ENCODE data around the gene KRTAP5-7.
"Not testable (repeated sequence)": the region's sequence is repeated elsewhere in the genome, so short reads cannot be mapped to it uniquely, and the experiment has no call there.

KRTAP5-7 gene

GRCh38 chr11:71496421-71496820, 30.6 kb upstream of the KRTAP5-7 start:
- no peak for DNase-seq

DNA sequence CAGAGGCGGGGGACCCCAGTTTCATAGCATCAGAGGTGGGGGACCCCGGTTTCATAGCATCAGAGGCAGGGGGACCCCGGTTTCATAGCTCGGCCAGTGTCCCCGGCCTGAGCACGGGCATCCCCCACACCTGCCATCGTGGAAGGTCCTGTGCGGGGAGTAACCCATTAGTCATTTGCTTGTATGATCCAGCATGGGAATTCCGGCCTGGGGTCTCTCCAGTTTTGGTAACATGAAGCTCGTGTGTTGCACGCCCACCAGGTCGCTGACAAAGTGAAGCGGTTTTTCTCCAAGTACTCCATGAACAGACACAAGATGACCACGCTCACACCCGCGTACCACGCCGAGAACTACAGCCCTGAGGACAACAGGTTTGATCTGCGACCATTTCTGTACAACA, 29.0 kb upstream of the KRTAP5-7 start:
- no peak for DNase-seq

DNA sequence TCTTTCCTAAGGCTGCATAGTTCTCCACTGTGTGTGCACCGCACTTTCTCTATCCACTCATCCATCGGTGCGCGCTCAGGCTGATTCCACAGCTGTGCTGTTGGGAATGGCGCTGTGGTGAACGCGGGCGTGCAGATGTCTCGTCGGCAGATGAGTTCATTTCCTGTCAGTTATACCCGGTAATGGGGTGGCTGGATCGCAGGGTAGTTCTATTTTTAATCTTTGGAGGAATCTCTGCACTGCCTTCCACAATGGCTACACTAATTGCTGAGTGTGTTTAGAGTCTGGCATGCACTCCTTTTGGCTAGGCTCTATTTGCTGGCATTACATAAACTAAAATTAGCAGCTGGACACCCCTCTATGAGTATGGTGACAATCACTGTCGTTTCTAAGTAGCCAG, 27.9 kb upstream of the KRTAP5-7 start:
- peak; percentile 29 for DNase-seq

DNA sequence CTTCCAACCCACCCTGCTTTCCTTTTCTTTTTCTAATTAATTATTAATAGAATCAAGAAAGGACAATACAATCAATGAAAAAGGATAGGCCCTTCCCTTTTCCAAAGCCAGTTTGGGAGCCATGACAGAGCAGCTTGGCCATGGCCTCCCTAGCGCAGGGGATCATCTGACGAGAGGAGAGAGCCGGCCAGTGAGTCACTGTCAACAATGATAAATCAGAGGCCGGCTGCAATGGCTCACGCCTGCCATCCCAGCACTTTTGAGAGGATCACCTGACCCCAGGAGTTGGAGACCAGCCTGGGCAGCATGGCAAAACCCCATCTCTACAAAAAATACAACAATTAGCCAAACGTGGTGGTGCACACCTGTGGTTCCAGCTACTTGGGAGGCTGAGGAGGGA, 27.5 kb upstream of the KRTAP5-7 start:
- DNase-seq, result no peak

DNA sequence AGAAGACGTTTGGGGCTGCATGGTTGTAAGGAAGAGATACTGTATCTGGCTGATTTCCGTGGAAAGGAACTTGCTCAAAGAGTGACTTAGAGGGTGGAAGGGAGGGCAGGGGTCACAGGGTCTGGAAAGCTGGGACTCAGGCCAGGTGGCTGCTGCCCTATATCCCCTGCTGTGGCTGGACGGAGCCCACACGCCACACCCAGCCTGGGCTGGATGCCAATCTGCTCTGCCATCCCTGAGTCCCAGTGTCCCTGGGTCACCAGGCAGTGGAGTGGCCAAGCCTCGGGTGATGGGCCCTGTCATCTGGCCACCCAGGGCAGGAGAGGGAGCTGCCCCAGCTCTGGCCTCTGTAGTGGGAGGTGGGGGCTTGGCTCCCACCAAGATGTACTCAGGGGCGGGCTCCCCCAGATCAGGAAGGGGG, 26.5 kb upstream of the KRTAP5-7 start:
- DNase-seq, result peak; percentile 34

- no peak for DNase-seq
Measured at GRCh38 chr11:71501071-71501985, 25.7 kb upstream of the KRTAP5-7 start.

DNA sequence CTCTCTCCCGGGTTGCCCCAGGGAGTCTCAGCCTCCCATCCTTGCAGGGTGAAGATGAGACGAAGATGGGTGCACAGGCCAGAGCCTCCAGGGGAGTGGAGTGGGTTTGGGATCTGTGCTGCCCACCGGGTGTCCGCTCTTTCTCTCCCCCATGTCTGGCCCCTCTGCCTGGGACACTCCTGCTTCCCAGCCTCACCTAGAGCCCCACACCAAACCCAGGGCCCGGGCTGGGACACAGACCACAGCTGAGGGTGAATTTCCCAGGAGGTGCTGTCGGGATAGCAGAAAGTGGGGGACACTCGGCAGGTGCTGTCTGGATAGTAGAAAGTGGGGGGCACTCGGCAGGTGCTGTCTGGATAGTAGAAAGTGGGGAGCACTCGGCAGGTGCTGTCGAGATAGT, 25.0 kb upstream of the KRTAP5-7 start:
- no peak for DNase-seq

DNA sequence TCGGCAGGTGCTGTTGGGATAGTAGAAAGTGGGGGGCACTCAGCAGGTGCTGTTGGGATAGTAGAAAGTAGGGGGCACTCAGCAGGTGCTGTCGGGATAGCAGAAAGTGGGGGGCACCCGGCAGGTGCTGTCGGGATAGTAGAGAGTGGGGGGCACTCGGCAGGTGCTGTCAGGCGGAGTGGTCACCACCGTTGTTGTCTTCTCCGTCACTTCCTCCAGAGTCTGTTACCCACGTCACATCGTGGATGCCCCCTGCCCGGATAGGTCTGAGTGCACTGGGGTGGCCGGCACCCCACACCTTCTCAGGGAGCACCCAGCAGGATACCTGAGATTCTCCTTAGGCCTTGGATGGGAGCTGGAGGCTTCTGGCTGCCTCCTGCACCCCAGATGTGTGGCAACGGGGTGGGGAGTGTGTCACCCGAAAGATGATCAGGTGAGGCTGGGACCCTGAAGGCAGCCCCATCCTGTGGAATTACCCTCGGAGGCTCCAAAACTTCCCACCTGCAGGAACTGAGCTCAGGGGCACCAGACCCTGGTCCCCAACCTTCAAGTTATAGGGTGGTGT, 24.1 kb upstream of the KRTAP5-7 start:
- no peak for DNase-seq

DNA sequence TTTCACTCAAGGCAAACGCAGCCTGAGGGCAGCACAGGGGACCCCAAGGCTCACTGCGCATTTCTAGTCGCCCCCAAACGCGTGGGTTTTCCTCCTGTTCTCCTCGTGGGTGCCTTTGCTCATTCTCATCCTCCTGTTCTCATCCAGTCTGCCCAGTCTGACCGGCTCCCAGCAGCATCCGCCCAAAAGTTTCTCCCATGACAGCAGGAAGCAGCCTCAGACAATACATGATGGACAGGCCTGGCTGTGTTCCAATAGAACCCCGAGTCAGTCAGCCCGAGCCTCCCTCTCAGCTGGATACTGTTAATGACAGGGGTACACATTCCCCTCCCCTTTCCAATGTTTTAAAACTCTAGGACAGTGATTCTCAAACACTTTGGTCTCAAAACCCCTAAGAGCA, 22.5 kb upstream of the KRTAP5-7 start:
- DNase-seq, result peak; percentile 82

GRCh38 chr11:71505001-71505400, 22.1 kb upstream of the KRTAP5-7 start:
- peak; percentile 11 for DNase-seq

DNA sequence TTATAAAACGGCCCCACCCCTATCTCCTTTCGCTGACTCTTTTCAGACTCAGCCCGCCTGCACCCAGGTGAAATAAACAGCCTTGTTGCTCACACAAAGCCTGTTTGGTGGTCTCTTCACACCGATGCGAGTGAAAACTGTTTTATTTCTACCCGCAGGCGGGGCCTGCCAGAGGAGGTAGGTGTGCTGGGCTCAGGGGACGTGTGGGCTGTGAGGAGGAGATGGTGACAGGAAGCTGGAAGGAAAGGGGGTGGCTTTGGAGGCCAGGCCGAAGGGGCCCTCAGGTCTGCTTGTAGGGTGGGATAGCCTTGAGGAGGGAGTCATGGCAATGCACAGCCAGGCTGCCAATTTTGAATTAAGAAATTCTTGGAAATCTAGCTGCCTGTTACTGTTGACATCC, 21.3 kb upstream of the KRTAP5-7 start:
- DNase-seq, result no peak

DNA sequence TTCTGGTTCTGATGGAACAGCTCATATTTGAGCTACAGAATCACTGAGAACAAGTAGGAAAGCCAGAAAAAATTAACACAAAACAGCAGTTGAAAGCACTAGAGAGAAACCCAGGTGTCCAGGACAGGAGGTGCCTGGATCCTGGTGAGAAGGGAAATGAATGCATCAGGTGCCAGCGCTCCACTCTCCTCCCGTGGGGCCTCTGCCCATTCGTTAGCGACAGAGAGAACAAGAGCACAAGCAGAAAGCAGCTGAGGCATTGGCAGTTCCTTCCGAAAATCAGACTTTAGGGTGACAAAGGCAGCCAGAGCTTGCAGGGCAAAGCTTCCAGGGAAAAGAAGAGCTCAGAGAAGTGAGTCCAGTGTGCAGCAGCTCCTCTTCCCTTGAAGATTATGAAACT, 20.0 kb upstream of the KRTAP5-7 start:
- no peak for DNase-seq

- DNase-seq, result no peak
Measured at GRCh38 chr11:71518506-71519471, 8.3 kb upstream of the KRTAP5-7 start.

GRCh38 chr11:71519546-71519945, 7.5 kb upstream of the KRTAP5-7 start:
- DNase-seq, result no peak

DNA sequence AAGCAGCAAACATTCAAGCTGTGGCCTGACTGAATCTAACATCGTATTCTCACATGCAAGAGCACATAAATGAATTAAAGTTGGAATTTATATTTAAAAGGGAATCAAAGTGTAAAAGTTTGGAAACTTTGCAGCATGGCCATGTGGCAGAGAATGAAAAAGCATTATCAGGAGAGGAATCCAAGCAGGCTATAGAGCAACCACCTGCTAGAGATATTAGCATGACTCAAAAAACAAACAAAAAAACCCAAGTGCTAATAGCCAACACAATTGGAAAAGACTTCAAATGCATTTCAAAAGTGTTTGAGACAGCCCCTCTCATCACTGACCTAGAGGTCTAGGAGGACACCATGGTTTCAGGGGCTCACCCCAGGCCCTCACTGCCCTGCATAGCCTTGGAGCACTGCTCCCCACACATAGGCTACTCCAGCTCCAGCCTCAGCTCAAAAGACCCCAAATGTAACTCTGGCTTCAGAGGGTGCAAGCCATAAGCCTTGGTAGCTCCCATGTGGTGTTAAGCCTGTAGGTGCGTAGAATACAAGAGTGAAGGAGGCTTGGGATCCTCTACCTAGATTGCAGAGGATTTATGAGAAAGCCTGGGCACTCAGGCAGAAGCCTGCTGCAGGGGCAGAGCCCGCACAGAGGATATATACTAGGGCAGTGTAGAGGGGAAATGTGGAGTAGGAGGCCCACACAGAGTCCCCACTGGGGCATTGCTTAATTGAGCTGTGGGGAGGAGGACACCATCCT, 1.7 kb upstream of the KRTAP5-7 start:
- no peak for DNase-seq

DNA sequence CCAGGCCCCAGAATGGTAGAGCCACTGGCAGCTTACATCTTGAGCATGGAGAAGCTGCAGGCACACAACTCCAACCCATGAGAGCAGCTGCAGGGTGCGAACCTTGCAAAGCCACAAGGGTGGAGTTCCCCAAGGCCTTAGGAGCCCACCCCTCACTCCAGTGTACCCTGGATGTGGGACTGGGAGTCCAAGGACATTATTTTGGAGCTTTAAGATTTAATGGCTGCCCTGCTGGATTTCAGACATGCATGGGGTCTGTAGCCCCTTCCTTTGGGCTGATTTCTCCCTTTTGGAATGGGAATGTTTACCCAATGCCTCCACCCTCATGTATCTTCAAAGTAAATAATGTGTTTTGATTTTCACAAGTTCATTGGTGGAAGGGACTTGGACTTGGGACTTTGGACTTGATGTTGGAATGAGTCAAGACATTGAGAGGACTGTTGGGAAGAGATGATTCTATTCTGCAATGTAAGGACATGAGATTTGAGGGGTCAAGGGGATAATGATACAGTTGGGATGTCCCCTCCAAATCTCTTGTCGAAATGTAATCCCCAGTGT, 1.1 kb upstream of the KRTAP5-7 start:
- DNase-seq, result no peak

- DNase-seq, result no peak
Measured at GRCh38 chr11:71527576-71528210, 626 bp downstream of the KRTAP5-7 start.

DNA sequence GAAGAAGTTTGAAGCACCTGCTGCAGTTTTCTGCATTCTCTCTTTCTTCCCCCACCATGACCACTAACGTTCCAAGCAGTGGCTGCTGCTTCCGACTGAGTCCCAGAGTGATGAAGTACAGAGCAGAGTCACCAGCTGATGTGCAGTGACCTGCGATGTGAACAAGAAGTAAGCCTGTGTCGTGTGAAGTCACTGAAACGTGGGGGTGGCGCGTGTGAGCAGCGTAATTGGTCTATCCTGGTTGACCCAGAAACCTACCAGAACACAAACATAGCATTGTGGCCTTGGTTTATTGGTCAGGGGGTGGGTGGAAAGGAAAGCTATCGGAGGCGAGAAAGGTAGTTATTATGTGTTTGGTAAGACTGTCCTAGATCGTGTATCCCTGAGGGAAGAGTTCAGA, 3.5 kb downstream of the KRTAP5-7 start:
- DNase-seq, result no peak

- no peak for DNase-seq
Measured at GRCh38 chr11:71532036-71532610, 5.1 kb downstream of the KRTAP5-7 start.

GRCh38 chr11:71534711-71535608, 7.9 kb downstream of the KRTAP5-7 start:
- not testable (repeated sequence) for DNase-seq
